Activated naive CD4-positive, alpha-beta T cell treated with anti-CD3 and anti-CD28 coated beads, Interleukin-2, amount 50 U/mL, for 16 hours (primary cell): Measurements from ENCODE around the gene PANX2.

Experiments used
- DNase-seq: peaks from one replicate; pipeline ENCODE4 v3.0.0-alpha.2; 2020

The PANX2 gene

GRCh38 chr22:50216055-50216683 lies 45.6 kb downstream of the PANX2 start:
- DNase-seq: no peak

GRCh38 chr22:50216684-50217520 lies 46.4 kb downstream of the PANX2 start:
- DNase-seq: no peak

GRCh38 chr22:50217543-50218152 lies 47.1 kb downstream of the PANX2 start:
- no peak for DNase-seq

GRCh38 chr22:50218153-50218995 lies 47.8 kb downstream of the PANX2 start:
- DNase-seq: no peak

- DNase-seq: no peak
These were observed 48.6 kb downstream of the PANX2 start for GRCh38 chr22:50218996-50219727.

- no peak for DNase-seq
These were observed 49.5 kb downstream of the PANX2 start for GRCh38 chr22:50219800-50220602.

- DNase-seq: no peak
These were observed 50.3 kb downstream of the PANX2 start for GRCh38 chr22:50220603-50221409.

GRCh38 chr22:50221410-50222300 lies 51.1 kb downstream of the PANX2 start:
- DNase-seq: no peak

- DNase-seq: no peak
These were observed 52.0 kb downstream of the PANX2 start for GRCh38 chr22:50222508-50222907.

- DNase-seq: no peak
These were observed 53.5 kb downstream of the PANX2 start for GRCh38 chr22:50224071-50224470.

- DNase-seq: no peak
These were observed 54.9 kb downstream of the PANX2 start for GRCh38 chr22:50225200-50225969.

- DNase-seq: no peak
These were observed 55.7 kb downstream of the PANX2 start for GRCh38 chr22:50226063-50226874.

GRCh38 chr22:50226875-50227165 lies 56.3 kb downstream of the PANX2 start:
- DNase-seq: no peak

- no peak for DNase-seq
These were observed 57.2 kb downstream of the PANX2 start for GRCh38 chr22:50227579-50228215.

- DNase-seq: no peak
These were observed 57.8 kb downstream of the PANX2 start for GRCh38 chr22:50228366-50228765.

- no peak for DNase-seq
These were observed 58.8 kb downstream of the PANX2 start for GRCh38 chr22:50229370-50229769.
